MM.1S (cell line): ENCODE measurements around the gene FJX1.

Source experiments
- DNase-seq: peaks from one replicate; pipeline ENCODE4 v3.0.0-alpha.2; 2015
- H2AFZ ChIP-seq: fragments of 300-600 bp; sonication (generic); 2 replicates; pipeline ENCODE4 v1.6.0; 2016; ENCODE audit warnings: antibody characterized with exemption, low read length
- H3F3A ChIP-seq: fragments of 300-600 bp; sonication (generic); 2 replicates; pipeline ENCODE4 v1.6.1; 2016; ENCODE audit warnings: mild to moderate bottlenecking, antibody characterized with exemption, low read length, moderate library complexity, mixed read lengths; ENCODE audit not compliant: insufficient read depth
- H3K27ac ChIP-seq: fragments of 300-600 bp; sonication (generic); 2 replicates; pipeline ENCODE4 v1.5.1; 2016; ENCODE audit warnings: mild to moderate bottlenecking, low read length
- H3K27me3 ChIP-seq: fragments of 300-600 bp; sonication (generic); replicated peaks from 2 replicates; pipeline ENCODE4 v1.6.0; 2016; ENCODE audit warnings: low read length; ENCODE audit not compliant: insufficient read depth
- H3K36me3 ChIP-seq: fragments of 300-600 bp; sonication (generic); replicated peaks from 2 replicates; pipeline ENCODE4 v1.6.1; 2016; ENCODE audit warnings: mild to moderate bottlenecking, low read length, mixed read lengths; ENCODE audit not compliant: insufficient read depth
- H3K4me1 ChIP-seq: fragments of 300-600 bp; sonication (generic); 2 replicates; pipeline ENCODE4 v1.6.1; 2016; ENCODE audit warnings: low read length, mixed read lengths
- H3K4me2 ChIP-seq: fragments of 300-600 bp; sonication (generic); 2 replicates; pipeline ENCODE4 v1.6.0; 2016; ENCODE audit warnings: low read depth, low read length
- H3K4me3 ChIP-seq: fragments of 300-600 bp; sonication (generic); 2 replicates; pipeline ENCODE4 v1.5.1; 2016; ENCODE audit warnings: low read length, mixed read lengths
- H3K79me2 ChIP-seq: fragments of 300-600 bp; sonication (generic); 2 replicates; pipeline ENCODE4 v1.6.1; 2016; ENCODE audit warnings: mixed run types, low read length, mixed read lengths
- H3K9ac ChIP-seq: fragments of 300-600 bp; sonication (generic); 2 replicates; pipeline ENCODE4 v1.6.1; 2016; ENCODE audit warnings: low read length, mixed read lengths
- H3K9me2 ChIP-seq: fragments of 300-600 bp; sonication (generic); replicated peaks from 2 replicates; pipeline ENCODE4 v1.6.1; 2016; ENCODE audit warnings: mild to moderate bottlenecking, low read length, mixed read lengths; ENCODE audit not compliant: insufficient read depth
- H3K9me3 ChIP-seq: fragments of 300-600 bp; sonication (generic); replicated peaks from 2 replicates; pipeline ENCODE4 v1.6.1; 2016; ENCODE audit warnings: mild to moderate bottlenecking, low read length, mixed read lengths; ENCODE audit not compliant: insufficient read depth
- H4K20me1 ChIP-seq: fragments of 300-600 bp; sonication (generic); 2 replicates; pipeline ENCODE4 v1.6.1; 2016; ENCODE audit warnings: mild to moderate bottlenecking, low read length, moderate library complexity, mixed read lengths; ENCODE audit not compliant: insufficient read depth
- EZH2 ChIP-seq: fragments of 300-600 bp; sonication (generic); optimal IDR thresholded peaks from 2 replicates; pipeline ENCODE3; 2017; ENCODE audit warnings: low read depth, mild to moderate bottlenecking, antibody characterized with exemption, low read length, mixed read lengths
- EZH2phosphoT487 ChIP-seq: fragments of 300-600 bp; sonication (generic); IDR thresholded peaks from 2 replicates; pipeline ENCODE4 v1.6.1; 2018; ENCODE audit warnings: antibody characterized with exemption, low read length
- TF ChIP-seq, protein P1 (sequence below): fragments of 300-600 bp; sonication (generic); IDR thresholded peaks from 2 replicates; pipeline ENCODE4 v1.5.1; 2016; ENCODE audit warnings: antibody characterized with exemption, low read length, mixed read lengths

FJX1 gene

DNA sequence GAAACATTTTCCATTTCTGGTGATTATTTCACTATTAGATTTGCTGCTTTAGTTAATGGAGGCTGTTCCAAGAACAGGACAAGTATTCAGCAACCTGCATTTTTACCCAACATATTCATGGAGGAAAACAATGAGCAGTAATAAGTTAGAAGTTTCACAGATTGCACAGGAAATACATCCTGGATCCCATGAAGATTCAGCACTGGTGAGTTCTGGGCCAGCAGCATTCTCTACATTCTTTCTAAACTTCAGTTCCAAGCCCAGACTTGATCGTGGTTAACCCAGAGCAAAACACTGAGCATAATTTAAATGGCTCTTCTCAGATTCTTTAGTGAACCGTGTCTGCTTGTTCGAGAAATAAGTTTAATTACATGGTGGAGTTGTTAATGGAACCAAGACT is 3.8 kb downstream of the FJX1 start:
- H3F3A ChIP-seq: 0 out of 2 replicates have a peak, but pooled peaks cover 6% of the 10 kb centered on the region
- no peaks in the 10 kb centered on the region for H4K20me1 ChIP-seq
- H3K4me1 ChIP-seq: no peaks in the 10 kb centered on the region
- no peak overlapping the region for H3K27ac ChIP-seq
- H2AFZ ChIP-seq: no peak overlapping the region
- no peaks in the 10 kb centered on the region for H3K9me2 ChIP-seq
- H3K79me2 ChIP-seq: no peaks in the 10 kb centered on the region
- H3K9me3 ChIP-seq: no peaks in the 10 kb centered on the region
- DNase-seq: no peak
- TF ChIP-seq, protein P1, sequence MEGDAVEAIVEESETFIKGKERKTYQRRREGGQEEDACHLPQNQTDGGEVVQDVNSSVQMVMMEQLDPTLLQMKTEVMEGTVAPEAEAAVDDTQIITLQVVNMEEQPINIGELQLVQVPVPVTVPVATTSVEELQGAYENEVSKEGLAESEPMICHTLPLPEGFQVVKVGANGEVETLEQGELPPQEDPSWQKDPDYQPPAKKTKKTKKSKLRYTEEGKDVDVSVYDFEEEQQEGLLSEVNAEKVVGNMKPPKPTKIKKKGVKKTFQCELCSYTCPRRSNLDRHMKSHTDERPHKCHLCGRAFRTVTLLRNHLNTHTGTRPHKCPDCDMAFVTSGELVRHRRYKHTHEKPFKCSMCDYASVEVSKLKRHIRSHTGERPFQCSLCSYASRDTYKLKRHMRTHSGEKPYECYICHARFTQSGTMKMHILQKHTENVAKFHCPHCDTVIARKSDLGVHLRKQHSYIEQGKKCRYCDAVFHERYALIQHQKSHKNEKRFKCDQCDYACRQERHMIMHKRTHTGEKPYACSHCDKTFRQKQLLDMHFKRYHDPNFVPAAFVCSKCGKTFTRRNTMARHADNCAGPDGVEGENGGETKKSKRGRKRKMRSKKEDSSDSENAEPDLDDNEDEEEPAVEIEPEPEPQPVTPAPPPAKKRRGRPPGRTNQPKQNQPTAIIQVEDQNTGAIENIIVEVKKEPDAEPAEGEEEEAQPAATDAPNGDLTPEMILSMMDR: no peak
- TF ChIP-seq EZH2: no peak
- no peak for TF ChIP-seq EZH2phosphoT487
- no peaks in the 10 kb centered on the region for H3K27me3 ChIP-seq
- no peak overlapping the region for H3K4me2 ChIP-seq
- H3K9ac ChIP-seq: no peak overlapping the region
- no peak overlapping the region for H3K4me3 ChIP-seq
- H3K36me3 ChIP-seq: no peaks in the 10 kb centered on the region

DNA sequence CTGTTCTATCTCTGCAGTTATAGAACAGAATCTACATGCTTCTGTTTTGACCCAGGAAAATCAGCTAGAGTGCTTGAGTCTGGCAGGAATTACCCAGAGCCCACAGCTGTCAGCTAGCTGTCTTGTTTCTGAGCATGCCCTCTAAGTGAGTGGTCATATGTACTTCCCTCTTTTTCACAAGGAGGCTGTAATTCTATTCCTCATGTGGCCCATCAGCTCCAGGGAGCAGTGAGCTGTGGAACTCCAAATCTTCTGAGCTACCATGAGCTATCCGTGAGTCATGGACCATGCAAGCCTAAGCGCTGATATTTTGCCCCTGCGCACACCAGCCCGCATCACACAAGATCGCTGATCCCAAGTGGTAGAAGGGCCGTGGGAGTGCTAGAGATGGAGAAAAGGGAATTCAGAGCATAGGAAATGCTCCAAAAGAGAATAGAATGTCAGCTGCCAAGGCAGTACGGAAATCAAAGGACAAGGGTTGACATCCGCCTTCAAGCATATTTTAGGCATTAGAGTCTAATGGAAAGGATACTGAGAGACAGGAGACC is 5.4 kb downstream of the FJX1 start:
- Histone ChIP-seq H3K4me2 (no peak overlapping the region), H3K27ac (no peak overlapping the region)

DNA sequence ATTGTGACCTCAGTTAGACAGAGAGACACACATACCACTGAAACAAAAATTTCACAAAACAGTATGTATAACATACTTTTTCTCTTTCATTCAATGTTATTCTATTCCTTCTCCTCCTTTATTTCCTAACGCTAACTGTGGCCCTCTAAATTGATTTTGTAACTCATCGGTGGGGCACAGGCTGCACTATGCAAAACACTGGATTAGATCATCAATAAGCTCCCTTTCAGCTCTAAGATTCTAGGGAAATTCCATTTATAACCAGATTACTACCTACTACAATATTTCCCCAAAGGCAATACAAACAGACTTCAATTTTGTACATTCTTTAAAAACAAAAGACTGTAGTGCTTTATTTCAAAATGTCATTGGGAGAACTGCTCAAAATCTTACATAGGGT is 6.1 kb downstream of the FJX1 start:
- no peaks in the 10 kb centered on the region for H3K27me3 ChIP-seq
- no peaks in the 10 kb centered on the region for H3K9me3 ChIP-seq
- H3K4me2 ChIP-seq: no peak overlapping the region
- no peak for TF ChIP-seq EZH2
- H3K9me2 ChIP-seq: no peaks in the 10 kb centered on the region
- no peak overlapping the region for H2AFZ ChIP-seq
- H3K4me1 ChIP-seq: no peaks in the 10 kb centered on the region
- no peaks in the 10 kb centered on the region for H3K36me3 ChIP-seq
- H3F3A ChIP-seq: no peaks in the 10 kb centered on the region
- no peak overlapping the region for H3K9ac ChIP-seq
- no peaks in the 10 kb centered on the region for H4K20me1 ChIP-seq
- H3K27ac ChIP-seq: no peak overlapping the region
- no peak overlapping the region for H3K4me3 ChIP-seq
- no peaks in the 10 kb centered on the region for H3K79me2 ChIP-seq
- DNase-seq: no peak

More for the DNA sequence above, 5.4 kb downstream of the FJX1 start:
- Histone ChIP-seq H3K27me3 (no peaks in the 10 kb centered on the region), H3K79me2 (no peaks in the 10 kb centered on the region), H3F3A (no peaks in the 10 kb centered on the region), H3K9ac (no peak overlapping the region), H3K9me2 (no peaks in the 10 kb centered on the region), H3K4me1 (no peaks in the 10 kb centered on the region), H4K20me1 (no peaks in the 10 kb centered on the region), H2AFZ (no peak overlapping the region), H3K4me3 (no peak overlapping the region), H3K9me3 (no peaks in the 10 kb centered on the region), H3K36me3 (no peaks in the 10 kb centered on the region)
- TF ChIP-seq, protein P1: no peak
- no peak for TF ChIP-seq EZH2
- no peak for TF ChIP-seq EZH2phosphoT487
- DNase-seq: no peak

DNA sequence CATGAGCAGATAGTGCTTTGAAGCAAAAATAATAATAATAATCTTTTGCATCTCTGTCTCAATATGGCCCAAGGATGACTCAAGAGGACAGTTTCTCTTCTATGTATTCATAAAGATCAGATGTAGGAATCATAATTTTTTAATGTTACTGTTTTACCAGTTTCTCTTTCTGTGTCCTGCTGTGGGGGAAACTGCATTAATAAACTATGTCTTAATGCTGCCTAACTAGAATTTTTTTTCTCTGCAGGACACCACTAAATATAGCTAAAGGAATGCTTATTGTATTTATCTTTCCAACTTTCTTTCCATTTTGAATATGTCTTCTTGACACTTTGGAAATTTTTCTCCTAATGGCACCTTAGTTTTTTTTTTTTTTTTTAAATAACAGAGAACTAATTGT is 6.5 kb downstream of the FJX1 start:
- Histone ChIP-seq H3K4me1 (no peaks in the 10 kb centered on the region), H3K4me3 (no peak overlapping the region), H3K9me3 (no peaks in the 10 kb centered on the region), H3K27me3 (no peaks in the 10 kb centered on the region), H4K20me1 (no peaks in the 10 kb centered on the region), H3K79me2 (no peaks in the 10 kb centered on the region), H2AFZ (no peak overlapping the region), H3K27ac (no peak overlapping the region), H3K9me2 (no peaks in the 10 kb centered on the region), H3F3A (no peaks in the 10 kb centered on the region), H3K36me3 (no peaks in the 10 kb centered on the region), H3K9ac (no peak overlapping the region), H3K4me2 (no peak overlapping the region)
- no peak for DNase-seq
- TF ChIP-seq EZH2phosphoT487 (no peak), EZH2 (no peak)
- TF ChIP-seq, protein P1: no peak
